SU-DHL-6 (cell line): ENCODE results near the gene SIM2.

Source experiments
- EZH2phosphoT487 ChIP-seq: fragments of 200-600 bp; sonication (generic), shearing (Covaris generic); conservative IDR thresholded peaks from 2 replicates; pipeline ENCODE4 v1.6.1; 2018; ENCODE audit warnings: mild to moderate bottlenecking, antibody characterized with exemption, low read length, moderate library complexity, mixed read lengths
- TF ChIP-seq, protein P1 (sequence below): fragments of 200-600 bp; sonication (generic); IDR thresholded peaks from one replicate; pipeline ENCODE4 v1.5.1; 2017; ENCODE audit warnings: antibody characterized with exemption, mild to moderate bottlenecking, low read length, moderate library complexity; ENCODE audit not compliant: insufficient read depth, poor library complexity, severe bottlenecking

DNA sequence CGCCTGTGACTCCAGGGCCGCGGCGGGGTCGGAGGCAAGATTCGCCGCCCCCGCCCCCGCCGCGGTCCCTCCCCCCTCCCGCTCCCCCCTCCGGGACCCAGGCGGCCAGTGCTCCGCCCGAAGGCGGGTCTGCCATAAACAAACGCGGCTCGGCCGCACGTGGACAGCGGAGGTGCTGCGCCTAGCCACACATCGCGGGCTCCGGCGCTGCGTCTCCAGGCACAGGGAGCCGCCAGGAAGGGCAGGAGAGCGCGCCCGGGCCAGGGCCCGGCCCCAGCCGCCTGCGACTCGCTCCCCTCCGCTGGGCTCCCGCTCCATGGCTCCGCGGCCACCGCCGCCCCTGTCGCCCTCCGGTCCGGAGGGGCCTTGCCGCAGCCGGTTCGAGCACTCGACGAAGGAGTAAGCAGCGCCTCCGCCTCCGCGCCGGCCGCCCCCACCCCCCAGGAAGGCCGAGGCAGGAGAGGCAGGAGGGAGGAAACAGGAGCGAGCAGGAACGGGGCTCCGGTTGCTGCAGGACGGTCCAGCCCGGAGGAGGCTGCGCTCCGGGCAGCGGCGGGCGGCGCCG, at the start of gene SIM2:
- no peak for TF ChIP-seq EZH2phosphoT487
- TF ChIP-seq, protein P1, sequence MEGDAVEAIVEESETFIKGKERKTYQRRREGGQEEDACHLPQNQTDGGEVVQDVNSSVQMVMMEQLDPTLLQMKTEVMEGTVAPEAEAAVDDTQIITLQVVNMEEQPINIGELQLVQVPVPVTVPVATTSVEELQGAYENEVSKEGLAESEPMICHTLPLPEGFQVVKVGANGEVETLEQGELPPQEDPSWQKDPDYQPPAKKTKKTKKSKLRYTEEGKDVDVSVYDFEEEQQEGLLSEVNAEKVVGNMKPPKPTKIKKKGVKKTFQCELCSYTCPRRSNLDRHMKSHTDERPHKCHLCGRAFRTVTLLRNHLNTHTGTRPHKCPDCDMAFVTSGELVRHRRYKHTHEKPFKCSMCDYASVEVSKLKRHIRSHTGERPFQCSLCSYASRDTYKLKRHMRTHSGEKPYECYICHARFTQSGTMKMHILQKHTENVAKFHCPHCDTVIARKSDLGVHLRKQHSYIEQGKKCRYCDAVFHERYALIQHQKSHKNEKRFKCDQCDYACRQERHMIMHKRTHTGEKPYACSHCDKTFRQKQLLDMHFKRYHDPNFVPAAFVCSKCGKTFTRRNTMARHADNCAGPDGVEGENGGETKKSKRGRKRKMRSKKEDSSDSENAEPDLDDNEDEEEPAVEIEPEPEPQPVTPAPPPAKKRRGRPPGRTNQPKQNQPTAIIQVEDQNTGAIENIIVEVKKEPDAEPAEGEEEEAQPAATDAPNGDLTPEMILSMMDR: no peak
